ENCODE measurements around the gene DMBX1. TPM values are rescaled to one million over a fixed set of nuclear protein-coding genes. Genes with fewer than 3 reads are reported as not detected.

The DMBX1 gene
- total and polyA plus RNA-seq, 2 of the 4 experiments (the other 2 are of a cell fraction), result not detected

DNA sequence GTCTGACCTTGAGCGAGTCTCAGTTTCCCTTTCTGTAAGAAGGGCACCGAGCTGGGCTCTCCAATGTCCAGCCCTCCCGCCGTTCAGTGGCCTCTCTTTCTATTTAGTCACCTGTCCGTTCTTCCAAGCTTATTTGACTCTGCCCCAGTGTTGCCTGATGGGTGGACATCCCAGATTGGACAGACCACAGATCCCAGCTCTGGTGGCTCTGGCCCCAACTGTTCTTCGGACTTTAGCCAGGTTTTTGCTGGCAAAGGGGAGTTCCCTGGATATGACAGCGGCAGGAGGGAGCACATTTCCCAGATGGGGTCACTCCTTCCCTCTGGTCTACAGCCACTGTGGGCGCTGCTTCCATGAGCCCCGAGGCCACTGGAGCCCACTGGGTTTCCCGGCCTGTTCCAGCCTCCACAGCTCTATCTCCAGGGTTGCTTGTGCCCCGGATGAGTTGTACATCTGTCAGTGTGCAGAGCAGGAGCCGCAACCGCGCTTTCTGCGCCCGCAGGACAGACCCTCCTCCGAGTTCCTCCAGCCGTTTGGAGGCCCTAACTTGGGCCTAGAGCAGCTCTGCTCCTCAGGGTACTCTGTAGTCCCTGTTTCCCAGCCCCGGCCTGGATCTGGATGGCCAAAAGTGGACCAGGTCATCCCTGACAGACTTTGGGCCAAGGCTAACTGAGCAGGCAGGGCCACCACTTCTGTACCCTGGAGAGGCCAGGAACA lies 3.8 kb downstream of the DMBX1 start:
- ATAC-seq (ENCODE audit: low read depth) (no peak), DNase-seq (no peak)
- H4K20me1 ChIP-seq (ENCODE audit: insufficient read depth, low read length), result peaks cover 13% of the 10 kb centered on the region; the same call in 1 of the 2 replicates
- intact Hi-C loops (cut with micrococcal nuclease), result no loop called here
- peaks cover 2% of the 10 kb centered on the region; the same call in 1 of the 2 replicates for H3K9me3 ChIP-seq (ENCODE audit: control insufficient read depth, insufficient read depth, low read length)
- no peak overlapping the region for H4K8ac ChIP-seq (ENCODE audit: low read depth in 2 of 2, low read length in 2 of 2)
- ChIA-PET CTCF (no interaction called here), POLR2A (ENCODE audit: unreplicated experiment) (no interaction called here)
- H3K79me1 ChIP-seq (ENCODE audit: low read depth in 1 of 2, low read length in 2 of 2), result no peaks in the 10 kb centered on the region
- no peak overlapping the region for H3K14ac ChIP-seq (replicated peaks; ENCODE audit: low read depth, low read length)
- no peak overlapping the region for H3K56ac ChIP-seq (ENCODE audit: extremely low read depth, insufficient read depth, low read length)
- dilution Hi-C loops (cut with HindIII; ENCODE audit: low sequenced_read_pairs, unreplicated experiment), result no loop called here
- no peak overlapping the region for H3K9ac ChIP-seq (ENCODE audit: low read depth, low read length)
- H2BK20ac ChIP-seq (ENCODE audit: low read depth, low read length), result no peak overlapping the region
- no peak overlapping the region for H3K18ac ChIP-seq (ENCODE audit: low read depth, low read length)
- no peak overlapping the region for H2AFZ ChIP-seq (replicated peaks; ENCODE audit: low read length, poor library complexity)
- no peak overlapping the region for H2BK15ac ChIP-seq (ENCODE audit: low read depth, low read length)
- no TSS peak for BruUV-seq (replicated peaks)
- H4K5ac ChIP-seq (ENCODE audit: low read depth, low read length), result no peak overlapping the region
- H3K23ac ChIP-seq (ENCODE audit: low read depth, low read length), result no peak overlapping the region
- H2AK9ac ChIP-seq (replicated peaks; ENCODE audit: low read depth, low read length, poor library complexity), result no peak overlapping the region
- H3K9me1 ChIP-seq (ENCODE audit: insufficient read depth, low read length), result no peaks in the 10 kb centered on the region
- no peak overlapping the region for H2BK5ac ChIP-seq (ENCODE audit: low read depth, low read length, poor library complexity, severe bottlenecking)
- no peak overlapping the region for H3K27ac ChIP-seq (ENCODE audit: insufficient read depth, low read length)
- H3K36me3 ChIP-seq (ENCODE audit: control insufficient read depth, insufficient read depth, low read length), result no peaks in the 10 kb centered on the region
- no peak overlapping the region for H2BK120ac ChIP-seq (ENCODE audit: low read depth, low read length)
- H4K91ac ChIP-seq (ENCODE audit: insufficient read depth, low read depth, low read length), result no peak overlapping the region
- H3K4me1 ChIP-seq (ENCODE audit: control insufficient read depth, insufficient read depth, low read length), result no peaks in the 10 kb centered on the region
- no peak overlapping the region for H3K4me2 ChIP-seq (ENCODE audit: low read depth, low read length)
- no peak for TF ChIP-seq SMC3 (IDR thresholded peaks at IDR 0.05; ENCODE audit: low read depth, low read length)
- TF ChIP-seq NFE2L2 (IDR thresholded peaks at IDR 0.05; ENCODE audit: low read depth, low read length), result no peak
- TF ChIP-seq, protein P1, sequence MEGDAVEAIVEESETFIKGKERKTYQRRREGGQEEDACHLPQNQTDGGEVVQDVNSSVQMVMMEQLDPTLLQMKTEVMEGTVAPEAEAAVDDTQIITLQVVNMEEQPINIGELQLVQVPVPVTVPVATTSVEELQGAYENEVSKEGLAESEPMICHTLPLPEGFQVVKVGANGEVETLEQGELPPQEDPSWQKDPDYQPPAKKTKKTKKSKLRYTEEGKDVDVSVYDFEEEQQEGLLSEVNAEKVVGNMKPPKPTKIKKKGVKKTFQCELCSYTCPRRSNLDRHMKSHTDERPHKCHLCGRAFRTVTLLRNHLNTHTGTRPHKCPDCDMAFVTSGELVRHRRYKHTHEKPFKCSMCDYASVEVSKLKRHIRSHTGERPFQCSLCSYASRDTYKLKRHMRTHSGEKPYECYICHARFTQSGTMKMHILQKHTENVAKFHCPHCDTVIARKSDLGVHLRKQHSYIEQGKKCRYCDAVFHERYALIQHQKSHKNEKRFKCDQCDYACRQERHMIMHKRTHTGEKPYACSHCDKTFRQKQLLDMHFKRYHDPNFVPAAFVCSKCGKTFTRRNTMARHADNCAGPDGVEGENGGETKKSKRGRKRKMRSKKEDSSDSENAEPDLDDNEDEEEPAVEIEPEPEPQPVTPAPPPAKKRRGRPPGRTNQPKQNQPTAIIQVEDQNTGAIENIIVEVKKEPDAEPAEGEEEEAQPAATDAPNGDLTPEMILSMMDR (conservative IDR thresholded peaks at IDR 0.05; ENCODE audit: low read depth, low read length), result no peak
- no peak for TF ChIP-seq RAD21 (IDR thresholded peaks at IDR 0.05; ENCODE audit: low read length)
- no peak for TF ChIP-seq RCOR1 (IDR thresholded peaks at IDR 0.05; ENCODE audit: insufficient replicate concordance, low read length)
- TF ChIP-seq BHLHE40 (IDR thresholded peaks at IDR 0.05; ENCODE audit: low read depth, low read length), result no peak
- TF ChIP-seq FOS (IDR thresholded peaks at IDR 0.05; ENCODE audit: low read depth, low read length), result no peak
- TF ChIP-seq CEBPB (IDR thresholded peaks at IDR 0.05; ENCODE audit: low read depth, low read length), result no peak
- no peak overlapping the region for H2AK5ac ChIP-seq (ENCODE audit: low read depth, low read length)
- in situ Hi-C loops (cut with MboI; ENCODE audit: low sequenced_read_pairs), result no loop called here
- no peak overlapping the region for H3K4me3 ChIP-seq (ENCODE audit: insufficient read depth, low read depth, low read length)
- no peak overlapping the region for H3K4ac ChIP-seq (ENCODE audit: low read depth, low read length)
- peaks cover 95% of the 10 kb centered on the region for H3K27me3 ChIP-seq (ENCODE audit: control insufficient read depth, insufficient read depth, low read length)
- 16% methylated on average over 16 of the region's 19 CpGs; no CpG with 5 or more reads in 1 of the 2 experiments for WGBS, 2 experiments (ENCODE audit: extremely low coverage in 2 of 2, insufficient read length in 1 of 2)
